Mesothelial cell of epicardium (in vitro differentiated cells): ENCODE results near the gene CDH18. TPM values are rescaled to one million over a fixed set of nuclear protein-coding genes. Genes with fewer than 3 reads are reported as not detected.

ENCODE experiments used
- DNase-seq, 2 experiments: peaks; one replicate each; pipeline ENCODE4 v3.0.0; 2021; ENCODE audit warnings: low spot score in 2 of 2; ENCODE audit not compliant: unreplicated experiment in 2 of 2
- H3K27ac Mint-ChIP-seq: 2 replicates; pipeline ENCODE4 v1.8.0; 2021; ENCODE audit warnings: mixed read lengths
- H3K27me3 Mint-ChIP-seq: 2 replicates; pipeline ENCODE4 v1.8.0; 2021; ENCODE audit warnings: low read depth, mixed read lengths
- H3K36me3 Mint-ChIP-seq: 2 replicates; pipeline ENCODE4 v1.8.0; 2021; ENCODE audit warnings: mixed read lengths
- H3K4me1 Mint-ChIP-seq: 2 replicates; pipeline ENCODE4 v1.8.0; 2021; ENCODE audit warnings: mixed read lengths
- H3K4me3 Mint-ChIP-seq: 2 replicates; pipeline ENCODE4 v1.8.0; 2021; ENCODE audit warnings: mild to moderate bottlenecking, moderate library complexity, mixed read lengths
- H3K9me3 Mint-ChIP-seq: 2 replicates; pipeline ENCODE4 v1.8.0; 2021; ENCODE audit warnings: mixed read lengths
- total RNA-seq: library from RNA; stranded (reverse); gene quantifications from 3 replicates; pipeline ENCODE4 v1.2.1, GENCODE V29; 2021
- TF ChIP-seq, protein P1 (sequence below): fragments of 200-600 bp; sonication (generic); IDR thresholded peaks from one replicate; pipeline ENCODE4 v1.5.0; 2021; ENCODE audit warnings: antibody characterized with exemption; ENCODE audit not compliant: unreplicated experiment

Gene CDH18
- total RNA-seq, 1 donor from 2014 or later = 2.1 TPM

GRCh38 chr5:19891658-19892057 is 96.3 kb downstream of the CDH18 start:
- no peaks in the 10 kb centered on the region for H3K27me3 Mint-ChIP-seq
- H3K9me3 Mint-ChIP-seq = peaks cover 6% of the 10 kb centered on the region
- no peaks in the 10 kb centered on the region for H3K36me3 Mint-ChIP-seq
- no peak overlapping the region for H3K27ac Mint-ChIP-seq
- no peak overlapping the region for H3K4me3 Mint-ChIP-seq
- TF ChIP-seq, protein P1, sequence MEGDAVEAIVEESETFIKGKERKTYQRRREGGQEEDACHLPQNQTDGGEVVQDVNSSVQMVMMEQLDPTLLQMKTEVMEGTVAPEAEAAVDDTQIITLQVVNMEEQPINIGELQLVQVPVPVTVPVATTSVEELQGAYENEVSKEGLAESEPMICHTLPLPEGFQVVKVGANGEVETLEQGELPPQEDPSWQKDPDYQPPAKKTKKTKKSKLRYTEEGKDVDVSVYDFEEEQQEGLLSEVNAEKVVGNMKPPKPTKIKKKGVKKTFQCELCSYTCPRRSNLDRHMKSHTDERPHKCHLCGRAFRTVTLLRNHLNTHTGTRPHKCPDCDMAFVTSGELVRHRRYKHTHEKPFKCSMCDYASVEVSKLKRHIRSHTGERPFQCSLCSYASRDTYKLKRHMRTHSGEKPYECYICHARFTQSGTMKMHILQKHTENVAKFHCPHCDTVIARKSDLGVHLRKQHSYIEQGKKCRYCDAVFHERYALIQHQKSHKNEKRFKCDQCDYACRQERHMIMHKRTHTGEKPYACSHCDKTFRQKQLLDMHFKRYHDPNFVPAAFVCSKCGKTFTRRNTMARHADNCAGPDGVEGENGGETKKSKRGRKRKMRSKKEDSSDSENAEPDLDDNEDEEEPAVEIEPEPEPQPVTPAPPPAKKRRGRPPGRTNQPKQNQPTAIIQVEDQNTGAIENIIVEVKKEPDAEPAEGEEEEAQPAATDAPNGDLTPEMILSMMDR = no peak
- H3K4me1 Mint-ChIP-seq = peaks cover 23% of the 10 kb centered on the region
- DNase-seq = no peak

DNA sequence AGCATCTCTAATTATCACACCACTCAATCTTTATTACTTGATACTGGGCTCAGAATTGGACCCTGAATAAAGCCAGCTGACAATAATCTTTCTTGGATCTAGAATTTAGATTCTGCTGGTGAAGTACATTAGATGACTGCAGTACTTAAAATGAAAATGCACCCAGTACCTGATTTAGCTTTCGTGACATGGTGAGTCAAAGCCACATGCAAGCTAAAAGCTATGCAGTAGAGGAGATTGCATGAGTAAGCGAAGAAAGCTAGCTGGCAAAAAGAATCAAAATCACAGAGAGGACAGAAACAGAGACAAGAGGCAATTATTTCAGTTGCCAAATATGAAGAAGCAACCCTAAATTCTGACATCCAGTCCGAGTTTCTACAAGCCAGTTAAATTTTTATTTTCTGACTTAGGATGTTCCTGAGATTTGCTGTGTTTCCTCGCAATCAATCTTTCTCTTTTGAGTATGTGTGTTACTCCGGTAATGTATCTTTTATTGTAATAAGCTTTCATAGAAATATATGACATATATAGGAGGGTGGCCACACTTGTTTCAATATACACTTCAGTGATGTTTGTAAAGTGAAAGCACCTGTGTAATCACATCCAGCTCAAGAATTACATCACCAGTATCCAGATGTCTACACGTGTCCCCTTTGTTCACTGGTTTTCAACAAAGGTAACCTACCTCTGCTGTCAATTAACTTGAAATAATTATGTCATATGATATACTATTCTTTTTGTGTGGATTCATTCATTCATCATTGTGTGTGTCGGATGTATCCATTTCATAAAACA is 101.7 kb downstream of the CDH18 start:
- Mint-ChIP-seq H3K4me1 (peaks cover 15% of the 10 kb centered on the region), H3K27me3 (no peaks in the 10 kb centered on the region), H3K4me3 (no peak overlapping the region), H3K36me3 (no peaks in the 10 kb centered on the region), H3K9me3 (peaks cover 6% of the 10 kb centered on the region), H3K27ac (no peak overlapping the region)
- no peak for DNase-seq
- TF ChIP-seq, protein P1 = no peak

DNA sequence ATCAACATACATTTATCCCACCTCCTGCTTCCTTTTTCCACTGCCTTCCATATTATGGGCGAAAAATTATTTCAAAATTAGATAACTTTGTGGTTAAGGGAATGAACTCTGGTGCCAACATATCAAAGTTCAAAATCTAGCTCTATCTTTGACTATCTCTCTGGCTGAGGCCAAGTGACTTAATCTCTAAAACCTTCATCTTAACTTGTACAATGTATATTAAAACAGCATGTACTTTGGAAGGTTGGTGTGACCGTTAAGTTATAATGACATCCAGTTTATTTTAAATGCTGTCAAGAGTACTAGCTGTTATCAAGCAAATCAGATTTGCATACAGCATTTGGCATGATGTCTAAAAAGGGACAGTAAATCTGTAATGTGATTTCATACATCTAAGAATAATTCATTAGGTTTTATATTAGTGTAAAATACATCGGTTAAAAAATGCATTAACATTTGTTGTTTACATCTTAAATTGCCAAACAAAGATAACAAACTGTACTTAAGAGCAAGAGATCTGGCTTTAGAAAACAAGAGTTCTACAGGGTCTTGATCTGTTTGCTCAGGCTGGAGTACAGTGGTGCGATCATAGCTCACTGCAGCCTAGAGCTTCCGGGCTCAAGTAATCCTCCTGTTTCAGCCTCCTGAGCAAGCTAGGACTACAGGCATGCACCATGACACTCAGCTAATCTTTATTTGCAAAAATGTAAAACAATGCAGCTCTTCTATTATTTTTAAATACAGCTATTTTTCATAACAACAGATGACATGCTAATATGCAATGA is 102.8 kb downstream of the CDH18 start:
- TF ChIP-seq, protein P1 = no peak
- Mint-ChIP-seq H3K9me3 (peaks cover 4% of the 10 kb centered on the region), H3K27me3 (no peaks in the 10 kb centered on the region), H3K36me3 (no peaks in the 10 kb centered on the region), H3K4me1 (peaks cover 22% of the 10 kb centered on the region), H3K4me3 (no peak overlapping the region), H3K27ac (no peak overlapping the region)
- no peak for DNase-seq

GRCh38 chr5:19880859-19881436 is 107.1 kb downstream of the CDH18 start:
- Mint-ChIP-seq H3K27ac (peak overlapping the region; percentile 17), H3K27me3 (no peaks in the 10 kb centered on the region), H3K36me3 (no peaks in the 10 kb centered on the region), H3K4me1 (peaks cover 22% of the 10 kb centered on the region), H3K9me3 (peaks cover 6% of the 10 kb centered on the region), H3K4me3 (no peak overlapping the region)
- TF ChIP-seq, protein P1 = no peak
- DNase-seq = no peak

DNA sequence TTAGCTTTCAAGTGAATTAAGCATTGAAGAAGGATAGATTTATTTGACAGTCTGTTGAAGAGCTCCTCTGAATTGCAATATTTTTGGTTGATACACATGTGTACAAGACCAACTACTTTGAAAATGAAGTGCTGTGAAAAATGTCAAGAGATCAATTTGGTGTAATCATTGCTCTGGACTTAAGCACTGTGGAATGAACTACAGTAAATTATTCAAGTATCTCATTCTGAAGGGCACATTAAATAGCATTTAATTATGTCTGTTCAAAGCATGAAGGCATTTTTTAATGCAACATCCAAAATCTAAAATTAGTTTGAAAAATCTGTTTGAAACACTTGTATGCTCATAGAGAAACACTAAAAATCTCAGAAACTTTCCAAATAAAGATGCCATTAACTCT is 107.5 kb downstream of the CDH18 start:
- H3K27me3 Mint-ChIP-seq = no peaks in the 10 kb centered on the region
- H3K9me3 Mint-ChIP-seq = peaks cover 6% of the 10 kb centered on the region
- H3K4me3 Mint-ChIP-seq = no peak overlapping the region
- TF ChIP-seq, protein P1 = no peak
- H3K4me1 Mint-ChIP-seq = peaks cover 22% of the 10 kb centered on the region
- H3K27ac Mint-ChIP-seq = no peak overlapping the region
- no peak for DNase-seq
- no peaks in the 10 kb centered on the region for H3K36me3 Mint-ChIP-seq
